WTC11 (cell line): Measurements from ENCODE around the gene ACSL4.

Experiments
- FOXJ3 ChIP-seq: sonication (generic); formaldehyde crosslinking; IDR thresholded peaks from 2 replicates; pipeline ENCODE4 v1.9.0; 2021; ENCODE audit warnings: missing genetic modification reagents, mild to moderate bottlenecking, borderline replicate concordance
- NR2C2 ChIP-seq: sonication (generic); formaldehyde crosslinking; IDR thresholded peaks from 2 replicates; pipeline ENCODE4 v1.8.0; 2022; ENCODE audit warnings: mild to moderate bottlenecking, missing genetic modification reagents
- OVOL2 ChIP-seq: fragments of 250-450 bp; sonication (Bioruptor Pico); IDR thresholded peaks from 2 replicates; pipeline ENCODE4 v1.9.0; 2021; ENCODE audit warnings: mild to moderate bottlenecking, borderline replicate concordance
- SP1 ChIP-seq: sonication (generic); formaldehyde crosslinking; conservative IDR thresholded peaks from 2 replicates; pipeline ENCODE4 v1.8.1; 2022; ENCODE audit warnings: missing genetic modification reagents
- ZNF416 ChIP-seq: fragments of 250-450 bp; sonication (Bioruptor Pico); IDR thresholded peaks from 2 replicates; pipeline ENCODE4 v1.9.0; 2021; ENCODE audit warnings: mild to moderate bottlenecking, inconsistent platforms
- TF ChIP-seq, protein P1 (sequence below): sonication (generic); formaldehyde crosslinking; IDR thresholded peaks from 2 replicates; pipeline ENCODE4 v1.8.0; 2022; ENCODE audit warnings: mild to moderate bottlenecking, missing genetic modification reagents
- TF ChIP-seq, protein P2 (sequence below): fragments of 200-600 bp; IDR thresholded peaks from 2 replicates; pipeline ENCODE4 v1.8.0; 2022; ENCODE audit warnings: antibody characterized with exemption
- TF ChIP-seq, protein P3 (sequence below): sonication (generic); formaldehyde crosslinking; conservative IDR thresholded peaks from 2 replicates; pipeline ENCODE4 v1.8.1; 2022; ENCODE audit warnings: mild to moderate bottlenecking, missing genetic modification reagents

DNA sequence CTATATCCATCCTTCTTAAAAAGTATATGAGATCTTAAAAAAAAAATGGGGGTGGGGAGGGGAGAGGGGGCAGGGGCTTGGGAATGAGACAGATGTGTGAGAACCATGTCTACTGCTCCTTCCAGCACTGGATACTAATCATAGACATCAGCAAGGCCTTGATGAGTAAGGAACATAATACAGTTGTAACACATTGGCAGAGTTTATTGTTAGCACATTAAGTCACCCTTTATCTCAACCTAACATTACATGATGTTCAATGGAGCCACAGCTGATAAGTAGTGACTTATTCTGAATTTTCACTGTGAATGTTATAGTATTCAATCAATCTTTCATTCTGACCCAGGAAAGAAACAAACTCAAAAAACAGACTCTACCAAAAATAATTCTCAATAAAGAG, 60.8 kb downstream of the ACSL4 start:
- no peak for TF ChIP-seq FOXJ3
- TF ChIP-seq, protein P1, sequence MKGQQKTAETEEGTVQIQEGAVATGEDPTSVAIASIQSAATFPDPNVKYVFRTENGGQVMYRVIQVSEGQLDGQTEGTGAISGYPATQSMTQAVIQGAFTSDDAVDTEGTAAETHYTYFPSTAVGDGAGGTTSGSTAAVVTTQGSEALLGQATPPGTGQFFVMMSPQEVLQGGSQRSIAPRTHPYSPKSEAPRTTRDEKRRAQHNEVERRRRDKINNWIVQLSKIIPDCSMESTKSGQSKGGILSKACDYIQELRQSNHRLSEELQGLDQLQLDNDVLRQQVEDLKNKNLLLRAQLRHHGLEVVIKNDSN (CRISPR knock-in tag): no peak
- TF ChIP-seq SP1 (CRISPR knock-in tag): no peak
- TF ChIP-seq, protein P2, sequence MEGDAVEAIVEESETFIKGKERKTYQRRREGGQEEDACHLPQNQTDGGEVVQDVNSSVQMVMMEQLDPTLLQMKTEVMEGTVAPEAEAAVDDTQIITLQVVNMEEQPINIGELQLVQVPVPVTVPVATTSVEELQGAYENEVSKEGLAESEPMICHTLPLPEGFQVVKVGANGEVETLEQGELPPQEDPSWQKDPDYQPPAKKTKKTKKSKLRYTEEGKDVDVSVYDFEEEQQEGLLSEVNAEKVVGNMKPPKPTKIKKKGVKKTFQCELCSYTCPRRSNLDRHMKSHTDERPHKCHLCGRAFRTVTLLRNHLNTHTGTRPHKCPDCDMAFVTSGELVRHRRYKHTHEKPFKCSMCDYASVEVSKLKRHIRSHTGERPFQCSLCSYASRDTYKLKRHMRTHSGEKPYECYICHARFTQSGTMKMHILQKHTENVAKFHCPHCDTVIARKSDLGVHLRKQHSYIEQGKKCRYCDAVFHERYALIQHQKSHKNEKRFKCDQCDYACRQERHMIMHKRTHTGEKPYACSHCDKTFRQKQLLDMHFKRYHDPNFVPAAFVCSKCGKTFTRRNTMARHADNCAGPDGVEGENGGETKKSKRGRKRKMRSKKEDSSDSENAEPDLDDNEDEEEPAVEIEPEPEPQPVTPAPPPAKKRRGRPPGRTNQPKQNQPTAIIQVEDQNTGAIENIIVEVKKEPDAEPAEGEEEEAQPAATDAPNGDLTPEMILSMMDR: no peak
- no peak for TF ChIP-seq OVOL2 (CRISPR knock-in tag)
- TF ChIP-seq ZNF416 (CRISPR knock-in tag): no peak
- TF ChIP-seq, protein P3, sequence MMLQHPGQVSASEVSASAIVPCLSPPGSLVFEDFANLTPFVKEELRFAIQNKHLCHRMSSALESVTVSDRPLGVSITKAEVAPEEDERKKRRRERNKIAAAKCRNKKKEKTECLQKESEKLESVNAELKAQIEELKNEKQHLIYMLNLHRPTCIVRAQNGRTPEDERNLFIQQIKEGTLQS (CRISPR knock-in tag): no peak
- no peak for TF ChIP-seq NR2C2 (CRISPR knock-in tag)
